NCI-H1092 treated with DMSO at 0.1 percent for 48 hours (cell line): ENCODE data around the gene ALOX15B.
A peak's percentile ranks its signal among the peaks of the same experiment; 100 is the strongest.
"Not testable (repeated sequence)": the region's sequence is repeated elsewhere in the genome, so short reads cannot be mapped to it uniquely, and the experiment has no call there.

Experiments used
- DNase-seq: peaks from one replicate; lab custom pipeline; 2025; lab: John Stamatoyannopoulos, UW

ALOX15B gene

GRCh38 chr17:8041249-8041928 is 2.5 kb downstream of the ALOX15B start:
- DNase-seq, result peak; percentile 15

- no peak for DNase-seq
These were observed 3.1 kb downstream of the ALOX15B start for GRCh38 chr17:8041979-8042378.

GRCh38 chr17:8044819-8045810 is 6.3 kb downstream of the ALOX15B start:
- no peak for DNase-seq

DNA sequence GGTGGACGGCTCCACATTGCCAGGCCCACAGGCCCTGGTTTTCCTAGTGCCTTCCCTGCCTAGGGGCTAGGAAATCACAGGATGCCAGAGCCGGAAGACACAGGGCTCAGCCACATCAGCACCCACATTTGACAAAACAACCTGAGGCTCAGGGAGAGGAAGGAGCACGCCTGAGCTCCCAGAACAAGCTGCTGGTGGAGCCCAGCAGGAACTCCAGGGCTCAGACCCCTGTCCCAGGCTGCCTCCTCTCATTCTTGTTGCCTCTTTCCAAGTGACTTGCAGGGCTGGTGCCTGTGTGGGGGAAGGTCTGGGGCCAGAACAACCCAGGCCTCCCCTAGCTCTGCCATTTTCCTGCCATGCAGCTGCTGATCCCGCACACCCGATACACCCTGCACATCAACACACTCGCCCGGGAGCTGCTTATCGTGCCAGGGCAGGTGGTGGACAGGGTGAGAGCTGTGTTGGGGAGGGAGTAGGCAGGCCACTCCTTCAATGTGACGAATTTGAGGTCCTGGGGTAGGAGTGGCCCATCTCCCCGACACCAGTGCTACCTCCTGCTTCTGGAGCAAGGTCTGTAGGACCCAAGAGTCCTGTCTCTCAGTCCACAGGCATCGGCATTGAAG is 7.6 kb downstream of the ALOX15B start:
- DNase-seq, result no peak

- DNase-seq, result no peak
These were observed 8.3 kb downstream of the ALOX15B start for GRCh38 chr17:8046929-8047768.

DNA sequence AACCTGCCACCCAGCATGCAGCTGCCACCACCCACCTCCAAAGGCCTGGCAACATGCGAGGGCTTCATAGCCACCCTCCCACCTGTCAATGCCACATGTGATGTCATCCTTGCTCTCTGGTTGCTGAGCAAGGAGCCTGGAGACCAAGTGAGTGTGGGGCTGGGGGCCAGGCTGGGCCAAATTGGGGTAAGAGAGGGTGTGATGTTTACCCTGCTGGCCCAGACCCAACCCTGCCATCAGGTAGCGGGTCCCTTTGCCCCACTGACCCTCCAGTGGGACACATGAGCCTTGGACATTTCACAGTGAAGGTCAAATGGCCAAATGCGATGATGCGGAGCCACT is 8.9 kb downstream of the ALOX15B start:
- DNase-seq, result no peak

GRCh38 chr17:8048236-8048635 is 9.4 kb downstream of the ALOX15B start:
- no peak for DNase-seq

DNA sequence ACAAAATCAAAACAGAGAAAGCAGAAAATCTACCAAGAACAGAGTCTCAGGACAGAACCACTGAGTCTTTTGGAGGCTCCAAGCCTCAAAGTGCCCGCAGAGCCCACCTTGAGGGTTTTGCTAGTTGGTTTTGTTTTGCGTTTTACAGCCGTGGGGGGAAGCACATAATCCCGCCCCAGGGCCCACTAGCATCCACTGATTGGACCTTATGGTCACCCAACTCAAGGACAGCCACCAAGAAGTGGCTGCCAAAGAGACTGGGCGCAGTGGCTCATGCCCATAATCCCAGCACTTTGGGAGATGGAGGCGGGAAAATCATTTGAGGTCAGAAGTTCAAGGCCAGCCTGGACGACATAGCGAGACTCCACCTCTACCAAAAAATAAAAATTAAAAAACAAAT is 9.9 kb downstream of the ALOX15B start:
- DNase-seq, result no peak

DNA sequence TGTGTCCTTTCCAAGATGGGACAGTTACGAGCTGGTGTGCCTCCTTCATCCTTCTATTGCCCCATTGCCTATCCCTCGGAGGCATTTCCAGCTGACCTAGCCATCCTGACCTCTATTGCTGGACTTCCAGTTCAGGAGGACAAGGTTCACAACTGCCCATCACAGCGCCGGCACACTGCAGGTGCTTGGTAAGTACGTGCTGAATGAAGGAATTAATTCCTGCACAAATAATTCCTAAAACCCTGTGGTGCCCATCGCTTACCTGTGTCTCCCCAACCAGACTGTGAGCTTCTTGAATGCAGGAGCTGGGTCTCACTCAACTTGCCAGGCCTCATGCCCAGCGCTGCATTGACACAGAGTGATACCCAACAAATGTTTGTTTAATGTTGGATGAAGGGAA is 13.0 kb downstream of the ALOX15B start:
- no peak for DNase-seq

GRCh38 chr17:8052256-8053252 is 13.7 kb downstream of the ALOX15B start:
- no peak for DNase-seq

DNA sequence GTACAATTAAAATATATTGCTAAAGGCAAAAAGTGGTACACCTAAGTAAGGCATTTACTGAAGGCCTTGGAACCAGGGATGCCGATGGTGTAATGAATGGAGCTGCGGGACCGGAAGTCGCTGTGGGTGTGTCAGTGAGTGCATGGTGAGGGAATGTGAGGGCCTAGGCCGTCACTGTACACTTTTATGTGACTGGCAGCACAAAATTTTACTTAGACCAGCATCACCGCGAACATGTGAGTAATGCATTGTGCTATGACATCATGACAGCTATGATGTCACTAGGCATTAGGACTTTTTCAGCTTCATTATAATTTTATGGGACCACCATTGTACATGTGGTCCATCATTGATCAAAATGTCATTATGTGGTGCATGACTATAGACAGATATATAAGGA is 14.7 kb downstream of the ALOX15B start:
- no peak for DNase-seq

DNA sequence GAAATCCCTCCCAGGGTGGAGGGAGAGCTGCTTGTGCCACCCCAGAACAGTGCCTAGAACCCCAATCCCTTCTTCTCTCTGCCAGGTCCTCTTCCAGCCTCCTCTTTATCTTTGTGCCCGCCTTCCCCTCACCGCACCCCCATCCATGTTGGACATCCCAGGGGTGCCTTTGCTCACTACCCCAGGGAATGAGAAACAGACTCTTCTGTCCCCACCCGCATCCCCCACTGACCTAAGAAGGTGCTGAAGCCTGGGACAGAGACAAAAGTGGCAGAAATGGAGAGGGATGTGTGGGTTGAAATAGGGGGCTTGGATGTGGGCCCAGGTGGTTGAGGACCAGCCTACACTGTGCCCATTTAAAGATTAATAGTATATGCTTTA is 17.0 kb downstream of the ALOX15B start:
- DNase-seq, result no peak

- no peak for DNase-seq
These were observed 17.5 kb downstream of the ALOX15B start for GRCh38 chr17:8056232-8056975.

- DNase-seq, result no peak
These were observed 18.2 kb downstream of the ALOX15B start for GRCh38 chr17:8056976-8057625.

- DNase-seq, result peak; percentile 49
These were observed 18.8 kb downstream of the ALOX15B start for GRCh38 chr17:8057691-8058114.

DNA sequence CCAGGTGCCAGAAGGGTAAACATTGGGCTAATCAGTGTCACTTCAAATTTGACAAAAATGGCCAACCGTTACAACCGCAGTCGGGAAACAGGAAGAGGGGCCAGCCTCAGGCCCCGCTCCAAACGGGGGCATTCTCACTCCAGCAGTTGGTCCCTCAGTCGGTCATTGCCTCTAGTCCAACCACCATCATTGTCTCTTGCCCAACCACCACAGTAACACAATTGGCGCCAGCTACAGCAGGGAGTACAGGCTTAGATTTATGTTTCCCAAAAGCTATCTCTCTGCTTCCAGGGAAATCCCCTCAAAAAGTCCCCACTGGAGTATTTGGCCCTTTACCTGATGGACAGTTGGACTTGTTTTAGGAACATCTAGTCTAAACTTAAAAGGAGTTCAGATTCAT is 20.3 kb downstream of the ALOX15B start:
- DNase-seq, result no peak

GRCh38 chr17:8060274-8060673 is 21.4 kb downstream of the ALOX15B start:
- peak; percentile 56 for DNase-seq

DNA sequence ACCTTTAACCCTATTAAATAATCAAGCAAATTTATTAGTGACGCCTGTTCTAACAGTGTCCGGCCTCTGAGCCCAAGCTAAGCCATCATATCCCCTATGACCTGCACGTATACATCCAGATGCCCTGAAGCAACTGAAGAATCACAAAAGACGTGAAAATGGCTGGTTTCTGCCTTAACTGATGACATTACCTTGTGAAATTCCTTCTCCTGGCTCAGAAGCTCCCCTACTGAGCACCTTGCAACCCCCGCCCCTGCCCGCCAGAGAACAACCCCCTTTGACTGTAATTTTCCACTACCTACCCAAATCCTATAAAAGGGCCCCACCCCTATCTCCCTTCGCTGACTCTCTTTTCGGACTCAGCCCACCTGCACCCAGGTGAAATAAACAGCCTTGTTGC is 23.0 kb downstream of the ALOX15B start:
- DNase-seq, result not testable (repeated sequence)

DNA sequence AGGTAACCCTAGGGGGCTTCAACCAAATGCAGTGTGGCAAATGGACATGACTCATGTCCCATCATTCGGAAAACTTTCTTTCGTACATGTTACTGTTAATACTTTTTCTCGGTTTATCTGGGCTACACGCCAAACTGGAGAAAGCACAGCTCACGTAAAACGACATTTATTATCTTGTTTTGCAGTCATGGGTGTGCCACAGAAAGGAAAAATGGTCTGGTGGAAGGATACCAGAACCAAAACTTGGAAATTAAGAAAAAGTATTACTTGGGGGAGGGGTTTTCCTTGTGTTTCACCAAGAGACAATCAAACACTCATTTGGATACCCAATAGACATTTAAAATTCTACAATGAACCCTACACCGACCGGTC is 23.6 kb downstream of the ALOX15B start:
- DNase-seq, result no peak
